ENCODE data around the gene TAC4. TPM values are rescaled to one million over a fixed set of nuclear protein-coding genes. Genes with fewer than 3 reads are reported as not detected.

Gene TAC4
- total RNA-seq, 1 donor from 2014 or later = not detected

- no peak for DNase-seq (ENCODE audit: low spot score)
- no peaks in the 10 kb centered on the region for H3K36me3 Mint-ChIP-seq (ENCODE audit: low read depth)
- intact Hi-C loops (cut with micrococcal nuclease) = no loop called here
- H3K4me3 Mint-ChIP-seq = no peak overlapping the region
- H3K27me3 Mint-ChIP-seq (ENCODE audit: insufficient read depth) = peaks cover 2% of the 10 kb centered on the region
- H3K4me1 Mint-ChIP-seq (ENCODE audit: low read depth) = peaks cover 4% of the 10 kb centered on the region
- H3K27ac Mint-ChIP-seq = no peak overlapping the region
- H3K9me3 Mint-ChIP-seq = no peaks in the 10 kb centered on the region
Observed at GRCh38 chr17:49866019-49866380, 18.1 kb upstream of the TAC4 start.

GRCh38 chr17:49862781-49863331 lies 15.0 kb upstream of the TAC4 start:
- intact Hi-C loops (cut with micrococcal nuclease) = no loop called here
- no peak for DNase-seq (ENCODE audit: low spot score)
- no peak overlapping the region for H3K27ac Mint-ChIP-seq
- peaks cover 2% of the 10 kb centered on the region for H3K27me3 Mint-ChIP-seq (ENCODE audit: insufficient read depth)
- no peak overlapping the region for H3K4me3 Mint-ChIP-seq
- H3K36me3 Mint-ChIP-seq (ENCODE audit: low read depth) = no peaks in the 10 kb centered on the region
- H3K4me1 Mint-ChIP-seq (ENCODE audit: low read depth) = peaks cover 6% of the 10 kb centered on the region
- H3K9me3 Mint-ChIP-seq = no peaks in the 10 kb centered on the region

- intact Hi-C loops (cut with micrococcal nuclease) = loop anchor here (1.0 kb wide), 3 partner anchors 91 to 226 kb away; no protein-coding TSS in a partner anchor
- DNase-seq (ENCODE audit: low spot score) = peak; percentile 20
- H3K9me3 Mint-ChIP-seq = no peaks in the 10 kb centered on the region
- no peak overlapping the region for H3K4me3 Mint-ChIP-seq
- H3K36me3 Mint-ChIP-seq (ENCODE audit: low read depth) = no peaks in the 10 kb centered on the region
- peaks cover 6% of the 10 kb centered on the region for H3K4me1 Mint-ChIP-seq (ENCODE audit: low read depth)
- peaks cover 2% of the 10 kb centered on the region for H3K27me3 Mint-ChIP-seq (ENCODE audit: insufficient read depth)
- no peak overlapping the region for H3K27ac Mint-ChIP-seq
Observed at GRCh38 chr17:49861150-49861884, 13.4 kb upstream of the TAC4 start.

GRCh38 chr17:49859991-49860953 lies 12.4 kb upstream of the TAC4 start:
- no peak overlapping the region for H3K27ac Mint-ChIP-seq
- no peaks in the 10 kb centered on the region for H3K36me3 Mint-ChIP-seq (ENCODE audit: low read depth)
- DNase-seq (ENCODE audit: low spot score) = no peak
- H3K27me3 Mint-ChIP-seq (ENCODE audit: insufficient read depth) = peaks cover 2% of the 10 kb centered on the region
- peaks cover 6% of the 10 kb centered on the region for H3K4me1 Mint-ChIP-seq (ENCODE audit: low read depth)
- H3K9me3 Mint-ChIP-seq = no peaks in the 10 kb centered on the region
- intact Hi-C loops (cut with micrococcal nuclease) = no loop called here
- H3K4me3 Mint-ChIP-seq = no peak overlapping the region

GRCh38 chr17:49858796-49859195 lies 10.9 kb upstream of the TAC4 start:
- no peaks in the 10 kb centered on the region for H3K9me3 Mint-ChIP-seq
- no peaks in the 10 kb centered on the region for H3K36me3 Mint-ChIP-seq (ENCODE audit: low read depth)
- intact Hi-C loops (cut with micrococcal nuclease) = no loop called here
- H3K27ac Mint-ChIP-seq = no peak overlapping the region
- no peak overlapping the region for H3K4me3 Mint-ChIP-seq
- DNase-seq (ENCODE audit: low spot score) = no peak
- peaks cover 5% of the 10 kb centered on the region for H3K27me3 Mint-ChIP-seq (ENCODE audit: insufficient read depth)
- peaks cover 6% of the 10 kb centered on the region for H3K4me1 Mint-ChIP-seq (ENCODE audit: low read depth)

GRCh38 chr17:49854126-49854525 lies 6.3 kb upstream of the TAC4 start:
- Mint-ChIP-seq H3K27me3 (ENCODE audit: insufficient read depth) (peaks cover 15% of the 10 kb centered on the region), H3K27ac (no peak overlapping the region), H3K36me3 (ENCODE audit: low read depth) (no peaks in the 10 kb centered on the region), H3K4me3 (no peak overlapping the region), H3K4me1 (ENCODE audit: low read depth) (peaks cover 12% of the 10 kb centered on the region), H3K9me3 (no peaks in the 10 kb centered on the region)
- DNase-seq (ENCODE audit: low spot score) = no peak
- intact Hi-C loops (cut with micrococcal nuclease) = loop anchor here (5.0 kb wide), 1 partner anchor 157 kb away; no protein-coding TSS in a partner anchor

- no peak overlapping the region for H3K27ac Mint-ChIP-seq
- intact Hi-C loops (cut with micrococcal nuclease) = loop anchor here (5.0 kb wide), 1 partner anchor 156 kb away; no protein-coding TSS in a partner anchor
- DNase-seq (ENCODE audit: low spot score) = no peak
- H3K4me1 Mint-ChIP-seq (ENCODE audit: low read depth) = peaks cover 12% of the 10 kb centered on the region
- peaks cover 13% of the 10 kb centered on the region for H3K27me3 Mint-ChIP-seq (ENCODE audit: insufficient read depth)
- H3K9me3 Mint-ChIP-seq = no peaks in the 10 kb centered on the region
- no peak overlapping the region for H3K4me3 Mint-ChIP-seq
- H3K36me3 Mint-ChIP-seq (ENCODE audit: low read depth) = peaks cover 3% of the 10 kb centered on the region
Observed at GRCh38 chr17:49853470-49854015, 5.7 kb upstream of the TAC4 start.

GRCh38 chr17:49851387-49852291 lies 3.8 kb upstream of the TAC4 start:
- peak overlapping the region; percentile 78 for H3K27ac Mint-ChIP-seq
- intact Hi-C loops (cut with micrococcal nuclease) = loop anchor here (1.0 to 5.0 kb wide), 3 partner anchors 63 to 284 kb away; partner anchors contain the start of gene KAT7
- H3K4me3 Mint-ChIP-seq = peak overlapping the region; percentile 79
- peaks cover 3% of the 10 kb centered on the region for H3K36me3 Mint-ChIP-seq (ENCODE audit: low read depth)
- peak; percentile 46 for DNase-seq (ENCODE audit: low spot score)
- peaks cover 15% of the 10 kb centered on the region for H3K27me3 Mint-ChIP-seq (ENCODE audit: insufficient read depth)
- peaks cover 12% of the 10 kb centered on the region for H3K4me1 Mint-ChIP-seq (ENCODE audit: low read depth)
- H3K9me3 Mint-ChIP-seq = no peaks in the 10 kb centered on the region

- intact Hi-C loops (cut with micrococcal nuclease) = loop anchor here (1.0 to 5.0 kb wide), 3 partner anchors 62 to 284 kb away; partner anchors contain the start of gene KAT7
- peak overlapping the region; percentile 1 for H3K27ac Mint-ChIP-seq
- peaks cover 3% of the 10 kb centered on the region for H3K36me3 Mint-ChIP-seq (ENCODE audit: low read depth)
- peak overlapping the region; percentile 83 for H3K4me3 Mint-ChIP-seq
- no peak for DNase-seq (ENCODE audit: low spot score)
- H3K9me3 Mint-ChIP-seq = no peaks in the 10 kb centered on the region
- H3K27me3 Mint-ChIP-seq (ENCODE audit: insufficient read depth) = peaks cover 15% of the 10 kb centered on the region
- peaks cover 12% of the 10 kb centered on the region for H3K4me1 Mint-ChIP-seq (ENCODE audit: low read depth)
Observed at GRCh38 chr17:49850772-49851386, 3.0 kb upstream of the TAC4 start.

- H3K27me3 Mint-ChIP-seq (ENCODE audit: insufficient read depth) = peaks cover 15% of the 10 kb centered on the region
- peak overlapping the region; percentile 83 for H3K4me3 Mint-ChIP-seq
- no peak overlapping the region for H3K27ac Mint-ChIP-seq
- no peak for DNase-seq (ENCODE audit: low spot score)
- peaks cover 13% of the 10 kb centered on the region for H3K4me1 Mint-ChIP-seq (ENCODE audit: low read depth)
- peaks cover 3% of the 10 kb centered on the region for H3K36me3 Mint-ChIP-seq (ENCODE audit: low read depth)
- intact Hi-C loops (cut with micrococcal nuclease) = loop anchor here (2.0 to 5.0 kb wide), 2 partner anchors 61 to 153 kb away; partner anchors contain the start of gene KAT7
- H3K9me3 Mint-ChIP-seq = no peaks in the 10 kb centered on the region
Observed at GRCh38 chr17:49850218-49850610, 2.3 kb upstream of the TAC4 start.

- H3K27ac Mint-ChIP-seq = no peak overlapping the region
- no peaks in the 10 kb centered on the region for H3K9me3 Mint-ChIP-seq
- H3K4me1 Mint-ChIP-seq (ENCODE audit: low read depth) = peaks cover 17% of the 10 kb centered on the region
- no peak for DNase-seq (ENCODE audit: low spot score)
- H3K27me3 Mint-ChIP-seq (ENCODE audit: insufficient read depth) = peaks cover 11% of the 10 kb centered on the region
- peaks cover 5% of the 10 kb centered on the region for H3K36me3 Mint-ChIP-seq (ENCODE audit: low read depth)
- intact Hi-C loops (cut with micrococcal nuclease) = no loop called here
- no peak overlapping the region for H3K4me3 Mint-ChIP-seq
Observed at GRCh38 chr17:49848739-49849138, 870 bp upstream of the TAC4 start.
